Endothelial cell of umbilical vein (primary cell): ENCODE results near the gene KRTAP10-10.

Source experiments
- CTCF ChIP-seq, 2 donors: IDR thresholded peaks; 1 replicate in 1 of 2; 2 replicates in 1 of 2; pipeline ENCODE4 v1.5.1; 2011; ENCODE audit warnings: low read length in 2 of 2, mild to moderate bottlenecking in 2 of 2, moderate library complexity in 2 of 2, control low read depth in 1 of 2, inconsistent platforms in 1 of 2, low read depth in 1 of 2; ENCODE audit not compliant: insufficient read depth in 1 of 2; ENCODE audit errors: extremely low read depth in 1 of 2
- EZH2 ChIP-seq: IDR thresholded peaks from 2 replicates; pipeline ENCODE4 v1.6.1; 2012; ENCODE audit warnings: borderline replicate concordance, low read depth, mild to moderate bottlenecking, moderate library complexity, low read length, inconsistent platforms; ENCODE audit not compliant: severe bottlenecking
- GATA2 ChIP-seq: IDR thresholded peaks from 2 replicates; pipeline ENCODE4 v1.7.0; 2011; ENCODE audit warnings: low read depth, mild to moderate bottlenecking, moderate library complexity, mixed read lengths, low read length; ENCODE audit not compliant: insufficient read length, insufficient read depth
- JUN ChIP-seq: IDR thresholded peaks from 2 replicates; pipeline ENCODE4 v1.6.1; 2011; ENCODE audit warnings: borderline replicate concordance, low read depth; ENCODE audit not compliant: insufficient read length, insufficient read depth
- MYC ChIP-seq: IDR thresholded peaks from one replicate; pipeline ENCODE4 v1.6.1; 2011; ENCODE audit warnings: mild to moderate bottlenecking, low read depth, low read length
- POLR2A ChIP-seq: IDR thresholded peaks from 2 replicates; pipeline ENCODE4 v1.6.1; 2012; ENCODE audit warnings: low read depth, mild to moderate bottlenecking, control low read depth, low read length
- POLR2AphosphoS5 ChIP-seq: IDR thresholded peaks from 2 replicates; pipeline ENCODE4 v1.6.1; 2012; ENCODE audit warnings: low read depth, mild to moderate bottlenecking, control low read depth, low read length, moderate library complexity; ENCODE audit not compliant: insufficient read depth
- TF ChIP-seq, protein P1 (sequence below): IDR thresholded peaks from 2 replicates; pipeline ENCODE4 v1.6.1; 2011; ENCODE audit not compliant: insufficient read depth, insufficient read length

DNA sequence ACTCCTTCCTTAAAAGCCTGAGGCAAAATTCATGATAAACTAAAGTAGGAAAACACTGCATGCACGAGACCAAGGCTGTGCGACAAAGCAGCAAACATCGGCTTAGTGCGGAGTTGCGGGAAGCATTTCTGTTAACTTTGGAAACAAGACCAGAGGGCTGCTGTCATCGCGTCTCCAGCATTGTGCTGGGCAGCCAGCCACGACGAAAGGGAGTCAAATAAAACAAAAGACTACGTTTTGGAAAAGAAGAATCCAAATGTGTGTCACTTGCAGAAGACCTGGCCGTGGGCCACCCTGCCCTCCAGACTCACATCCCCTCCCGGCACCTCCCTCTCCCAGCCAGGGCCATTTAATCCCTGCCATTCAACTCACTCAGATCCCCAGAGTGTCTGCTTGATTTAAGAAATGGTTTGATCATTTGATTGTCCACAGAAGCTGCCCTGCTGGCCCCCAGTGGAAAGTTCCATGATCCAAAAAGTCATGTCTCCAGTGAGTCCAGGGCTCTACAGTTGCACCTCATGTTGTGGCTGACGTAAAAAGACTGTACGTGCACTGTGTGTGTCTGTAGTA lies 6.7 kb downstream of the KRTAP10-10 start:
- TF ChIP-seq CTCF (IDR thresholded peaks at IDR 0.05; ENCODE audit: extremely low read depth in 1 of 2, insufficient read depth in 1 of 2, low read depth in 1 of 2, low read length in 2 of 2), result no peak
- no peak for TF ChIP-seq JUN
- TF ChIP-seq EZH2, result no peak
- TF ChIP-seq POLR2A, result no peak
- TF ChIP-seq, protein P1, sequence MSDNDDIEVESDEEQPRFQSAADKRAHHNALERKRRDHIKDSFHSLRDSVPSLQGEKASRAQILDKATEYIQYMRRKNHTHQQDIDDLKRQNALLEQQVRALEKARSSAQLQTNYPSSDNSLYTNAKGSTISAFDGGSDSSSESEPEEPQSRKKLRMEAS, result no peak
- no peak for TF ChIP-seq POLR2AphosphoS5
- no peak for TF ChIP-seq GATA2
- TF ChIP-seq MYC, result no peak
